HG03064 (cell line): Measurements from ENCODE around the gene ASGR2.
"Not testable (repeated sequence)": the region's sequence is repeated elsewhere in the genome, so short reads cannot be mapped to it uniquely, and the experiment has no call there.

Source experiments
- ATAC-seq: cut with Tn5 transposase; IDR thresholded peaks from one replicate; pipeline ENCODE4 v1.9.1; 2021; ENCODE audit warnings: low read depth; ENCODE audit not compliant: unreplicated experiment

ASGR2 gene

DNA sequence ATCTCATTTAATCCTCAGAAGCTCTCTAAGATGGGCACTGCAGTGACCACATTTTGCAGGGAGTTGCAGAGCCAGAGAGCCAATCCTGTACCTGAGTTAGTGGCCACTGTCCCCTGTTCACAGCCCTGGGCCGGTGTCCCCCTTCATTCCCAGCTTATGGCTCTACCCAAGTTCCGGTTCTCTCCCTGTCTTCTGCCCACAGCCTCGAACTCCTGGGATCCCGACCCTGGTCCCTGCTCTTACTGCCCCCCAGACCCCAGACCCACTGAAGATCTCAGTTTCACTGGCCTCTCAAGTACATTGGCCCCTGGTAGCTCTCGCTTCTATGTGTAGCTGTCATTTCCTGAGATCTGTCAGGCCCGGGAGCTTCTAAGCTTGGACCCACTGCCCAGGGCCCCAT lies 12.2 kb downstream of the ASGR2 start:
- no peak for ATAC-seq

DNA sequence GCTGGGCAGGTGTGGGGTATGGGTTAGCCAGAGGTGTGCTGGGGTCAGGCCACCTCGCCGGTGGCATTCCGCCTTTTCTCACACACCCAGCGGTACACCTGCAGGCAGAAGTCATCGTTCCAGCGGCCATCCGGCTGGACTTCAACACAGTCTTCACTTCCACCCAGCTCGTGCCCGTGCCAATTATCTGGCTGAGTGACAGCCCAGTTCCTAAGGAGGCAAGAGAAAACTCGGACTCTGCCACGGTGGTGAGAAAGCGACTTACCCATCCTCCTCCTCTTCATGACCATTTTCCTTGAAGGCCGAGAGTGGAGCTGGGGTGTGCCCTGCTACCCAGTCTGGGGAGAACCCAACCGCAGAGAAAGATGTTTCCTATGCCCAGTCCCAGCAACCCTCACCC lies 13.1 kb downstream of the ASGR2 start:
- ATAC-seq = no peak

DNA sequence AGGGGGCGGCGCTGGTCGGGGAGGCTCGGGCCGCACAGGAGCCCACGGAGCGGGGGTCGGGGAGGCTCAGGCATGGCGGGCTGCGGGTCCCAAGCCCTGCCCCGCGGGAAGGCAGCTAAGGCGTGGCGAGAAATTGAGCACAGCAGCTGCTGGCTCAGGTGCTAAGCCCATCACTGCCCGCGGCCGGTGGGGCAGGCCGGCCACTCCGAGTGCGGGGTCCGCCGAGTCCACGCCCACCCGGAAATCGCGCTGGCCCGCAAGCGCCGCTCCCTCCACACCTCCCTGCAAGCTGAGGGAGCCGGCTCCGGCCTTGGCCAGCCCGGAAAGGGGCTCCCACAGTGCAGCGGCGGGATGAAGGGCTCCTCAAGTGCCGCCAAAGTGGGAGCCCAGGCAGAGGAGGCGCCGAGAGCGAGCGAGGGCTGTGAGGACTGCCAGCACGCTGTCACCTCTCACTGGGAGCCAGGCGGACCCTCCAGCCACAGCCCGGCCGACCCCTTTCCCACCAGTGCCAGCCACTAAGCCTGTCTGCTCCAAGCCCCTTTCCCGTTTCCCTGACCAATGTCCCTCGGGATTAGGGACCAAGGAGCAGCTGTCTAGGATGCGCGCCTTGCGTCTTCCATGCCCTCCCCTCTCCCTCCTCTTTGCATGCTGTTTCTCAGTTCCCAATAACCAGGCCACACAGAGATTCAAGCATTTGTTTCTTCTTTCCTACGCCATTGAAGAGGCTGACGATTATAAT lies 13.8 kb downstream of the ASGR2 start:
- ATAC-seq = not testable (repeated sequence)

DNA sequence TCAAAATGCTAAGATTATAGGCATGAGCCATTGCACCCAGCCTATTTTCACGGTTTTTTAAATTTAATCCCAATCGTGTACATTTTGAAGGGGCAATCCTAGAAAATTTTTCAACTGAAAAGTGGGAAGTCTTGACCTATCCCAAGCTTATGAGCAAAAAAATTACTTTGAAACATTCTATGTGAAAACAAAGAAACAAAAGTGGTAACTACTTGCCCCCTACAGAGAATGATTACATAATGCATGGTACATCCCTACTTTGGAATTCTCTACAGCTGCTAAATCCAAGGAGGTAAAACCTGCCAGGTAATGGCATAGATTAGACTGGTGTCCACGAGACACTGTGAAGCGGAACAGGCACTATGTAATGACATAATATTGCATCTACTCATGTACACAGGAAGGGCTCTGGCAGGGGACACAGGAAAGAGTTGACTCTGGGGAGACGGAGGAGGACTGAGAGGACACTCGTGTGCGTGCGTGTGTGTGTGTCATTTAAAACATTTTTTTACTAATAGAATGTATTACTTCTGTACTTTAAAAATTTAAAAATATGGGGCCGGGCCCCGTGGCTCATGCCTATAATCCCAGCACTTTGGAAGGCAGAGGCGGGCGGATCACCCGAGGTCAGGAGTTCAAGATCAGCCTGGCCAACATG lies 15.7 kb downstream of the ASGR2 start:
- no peak for ATAC-seq

DNA sequence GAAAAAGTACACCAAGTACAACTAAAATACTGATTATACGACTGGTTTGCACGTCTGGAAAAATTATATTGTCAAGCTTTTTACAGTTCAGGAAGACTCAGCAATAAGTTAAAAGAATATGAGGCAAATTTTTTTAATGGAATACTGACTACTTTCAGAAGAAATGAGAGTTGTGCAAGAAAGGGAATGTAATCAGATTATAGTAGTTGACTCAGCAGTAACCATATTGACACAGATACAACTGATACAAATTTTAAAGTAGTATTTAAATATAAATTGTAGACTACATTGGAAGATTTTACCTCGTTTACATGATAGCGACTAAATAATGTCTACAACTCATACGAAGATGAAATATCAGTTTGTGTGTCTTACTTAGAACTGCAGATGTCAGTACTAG lies 16.7 kb downstream of the ASGR2 start:
- ATAC-seq = no peak

DNA sequence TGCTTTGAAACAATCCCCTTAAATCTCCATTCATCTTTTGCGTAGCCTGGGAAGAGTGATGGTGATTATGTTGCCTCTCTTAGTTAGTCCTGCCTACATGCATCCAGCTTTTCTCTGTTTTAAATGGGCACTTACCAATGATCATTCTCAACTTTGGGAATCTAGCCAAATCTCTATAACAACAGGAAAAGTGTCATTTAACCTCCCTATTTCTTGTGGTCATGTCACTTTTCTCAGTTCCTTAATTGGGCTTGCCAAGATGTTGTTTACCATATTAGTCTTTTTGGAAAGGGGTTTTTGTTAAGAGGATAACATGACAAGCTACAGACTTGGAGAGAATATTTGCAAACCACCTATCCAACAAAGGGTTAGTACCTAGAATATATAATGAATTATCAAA lies 19.0 kb downstream of the ASGR2 start:
- no peak for ATAC-seq

DNA sequence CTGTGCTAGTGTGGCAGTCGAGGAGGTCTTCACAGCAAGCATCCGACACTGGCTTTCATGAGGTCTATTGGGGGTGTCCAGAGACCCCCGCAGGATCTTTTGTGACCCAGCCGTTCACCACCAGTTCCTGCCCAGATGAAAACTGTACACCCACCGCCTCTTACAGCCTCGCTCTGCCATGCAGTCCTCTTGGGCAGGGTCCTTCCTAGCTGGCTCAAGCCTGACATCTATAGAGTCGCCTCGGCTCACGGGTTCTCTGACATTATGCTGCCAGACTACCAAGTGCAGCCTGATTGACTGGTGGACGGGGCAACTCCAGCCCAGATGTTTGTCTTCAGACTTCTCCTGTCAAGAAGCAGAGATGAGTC lies 20.0 kb downstream of the ASGR2 start:
- no peak for ATAC-seq

DNA sequence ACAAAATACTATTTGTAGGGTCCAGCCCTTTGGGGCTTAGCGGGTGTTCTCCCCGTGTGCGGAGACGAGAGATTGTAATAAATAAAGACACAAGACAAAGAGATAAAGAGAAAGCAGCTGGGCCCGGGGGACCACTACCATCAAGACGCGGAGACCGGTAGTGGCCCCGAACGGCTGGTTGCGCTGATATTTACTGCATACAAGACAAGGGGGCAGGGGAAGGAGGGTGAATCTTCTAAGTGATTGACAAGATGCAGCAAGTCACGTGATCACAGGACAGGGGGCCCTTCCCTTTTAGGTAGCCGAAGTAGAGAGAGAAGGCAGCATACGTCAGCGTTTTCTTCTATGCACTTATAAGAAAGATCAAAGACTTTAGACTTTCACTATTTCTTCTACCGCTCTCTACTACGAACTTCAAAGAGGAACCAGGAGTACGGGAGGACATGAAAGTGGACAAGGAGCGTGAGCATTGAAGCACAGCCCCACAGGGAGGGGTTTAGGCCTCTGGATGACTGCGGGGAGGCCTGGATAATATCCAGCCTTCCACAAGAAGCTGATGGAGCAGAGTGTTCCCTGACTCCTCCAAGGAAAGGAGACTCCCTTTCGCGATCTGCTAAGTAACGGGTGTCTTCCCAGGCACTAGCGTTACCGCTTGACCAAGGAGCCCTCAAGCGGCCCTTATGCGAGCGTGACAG lies 23.2 kb downstream of the ASGR2 start:
- ATAC-seq = not testable (repeated sequence)

DNA sequence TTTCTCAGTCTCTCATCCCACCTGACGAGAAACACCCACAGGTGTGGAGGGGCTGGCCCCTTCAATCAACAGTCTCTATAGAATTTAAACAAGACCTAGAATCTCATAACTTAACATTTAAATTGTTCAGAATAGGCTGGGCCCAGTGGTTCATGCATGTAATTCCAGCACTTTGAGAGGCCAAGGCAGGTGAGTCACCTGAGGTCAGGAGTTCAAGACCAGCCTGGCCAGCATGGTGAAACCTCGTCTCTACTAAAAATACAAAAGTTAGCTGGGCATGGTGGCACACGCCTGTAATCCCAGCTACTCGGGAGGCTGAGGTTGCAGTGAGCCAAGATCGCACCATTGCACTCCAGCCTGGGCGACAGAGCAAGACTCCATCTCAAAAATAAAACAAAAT lies 25.1 kb downstream of the ASGR2 start:
- ATAC-seq = not testable (repeated sequence)

DNA sequence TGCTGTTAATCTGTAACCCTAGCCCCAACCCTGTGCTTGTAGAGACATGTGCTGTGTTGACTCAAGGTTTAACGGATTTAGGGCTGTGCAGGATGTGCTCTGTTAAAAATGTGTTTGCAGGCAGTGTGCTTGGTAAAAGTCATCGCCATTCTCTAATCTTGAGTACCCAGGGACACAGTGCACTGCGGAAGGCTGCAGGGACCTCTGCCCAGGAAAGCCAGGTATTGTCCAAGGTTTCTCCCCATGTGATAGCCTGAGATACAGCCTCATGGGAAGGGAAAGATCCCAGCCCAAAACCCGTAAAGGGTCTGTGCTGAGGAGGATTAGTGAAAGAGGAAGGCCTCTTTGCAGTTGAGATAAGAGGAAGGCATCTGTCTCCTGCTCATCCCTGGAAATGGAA lies 26.2 kb downstream of the ASGR2 start:
- not testable (repeated sequence) for ATAC-seq

DNA sequence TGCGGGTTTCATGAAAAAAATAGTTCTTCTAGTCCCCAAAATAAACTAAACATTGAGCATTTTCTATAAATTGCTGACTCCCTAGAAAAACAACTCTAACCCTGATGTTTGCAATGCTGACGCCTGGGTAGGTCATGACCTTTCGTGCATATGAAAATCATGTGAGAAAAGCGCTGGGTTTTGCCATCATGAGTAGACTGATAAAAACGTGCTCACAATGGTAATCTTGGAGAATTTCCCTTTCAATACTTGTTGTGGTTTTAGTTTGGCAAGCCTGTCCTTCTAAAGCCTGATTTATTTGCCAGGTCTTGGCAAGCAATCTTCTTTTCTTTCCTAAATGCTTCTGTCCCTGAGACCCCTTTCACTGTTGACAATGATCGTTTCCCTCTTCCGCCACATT lies 30.5 kb downstream of the ASGR2 start:
- ATAC-seq = no peak

DNA sequence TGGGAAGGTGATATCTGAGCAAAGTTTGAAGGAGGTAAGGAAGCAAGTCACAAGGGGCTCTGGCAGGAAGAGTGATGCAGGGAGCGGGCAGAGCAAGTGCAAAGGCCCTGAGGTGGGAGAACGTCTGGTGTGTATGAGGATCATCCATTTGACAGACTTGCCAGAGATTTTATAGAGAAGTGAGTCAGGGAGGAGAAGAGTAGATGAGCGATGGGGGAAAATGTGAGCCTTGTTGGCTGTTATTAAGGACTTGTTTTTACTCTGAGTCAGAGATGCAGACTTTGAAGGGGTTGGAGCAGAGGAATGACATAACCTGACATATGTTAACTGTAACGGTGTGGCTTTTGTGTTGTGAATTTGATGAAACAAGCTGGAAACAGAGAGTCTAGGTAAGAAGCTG lies 31.0 kb downstream of the ASGR2 start:
- no peak for ATAC-seq

DNA sequence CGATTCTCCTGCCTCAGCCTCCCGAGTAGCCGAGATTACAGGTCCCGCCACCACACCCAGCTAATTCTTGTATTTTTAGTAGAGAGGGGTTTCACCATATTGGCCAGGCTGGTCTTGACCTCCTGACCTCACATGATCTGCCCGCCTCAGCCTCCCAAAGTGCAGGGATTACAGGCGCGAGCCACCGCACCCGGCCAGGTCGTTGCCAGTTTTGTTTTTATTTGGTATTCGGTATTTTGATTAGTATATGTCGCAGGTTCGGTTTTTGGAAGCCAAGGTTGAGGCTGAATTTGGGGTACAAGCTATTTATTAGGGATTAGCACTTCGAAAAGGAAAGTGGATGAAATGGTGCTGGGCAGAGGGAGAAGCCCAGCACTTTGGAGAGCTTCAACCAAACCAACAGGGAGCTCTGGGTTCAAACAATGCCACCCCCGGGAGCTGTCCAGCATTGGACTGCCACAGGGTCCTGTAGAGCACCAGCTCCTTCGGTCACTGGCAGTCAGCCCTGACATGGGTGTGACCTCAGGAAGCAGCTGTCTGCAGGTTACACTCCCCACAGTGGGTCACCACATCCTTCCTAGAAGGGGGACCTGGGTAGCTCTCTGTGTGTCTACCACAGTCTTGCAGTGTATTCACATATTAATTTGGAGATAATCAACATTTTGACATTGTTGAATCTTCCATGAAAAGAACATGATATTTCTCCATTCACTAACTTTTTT lies 33.1 kb downstream of the ASGR2 start:
- ATAC-seq = no peak

DNA sequence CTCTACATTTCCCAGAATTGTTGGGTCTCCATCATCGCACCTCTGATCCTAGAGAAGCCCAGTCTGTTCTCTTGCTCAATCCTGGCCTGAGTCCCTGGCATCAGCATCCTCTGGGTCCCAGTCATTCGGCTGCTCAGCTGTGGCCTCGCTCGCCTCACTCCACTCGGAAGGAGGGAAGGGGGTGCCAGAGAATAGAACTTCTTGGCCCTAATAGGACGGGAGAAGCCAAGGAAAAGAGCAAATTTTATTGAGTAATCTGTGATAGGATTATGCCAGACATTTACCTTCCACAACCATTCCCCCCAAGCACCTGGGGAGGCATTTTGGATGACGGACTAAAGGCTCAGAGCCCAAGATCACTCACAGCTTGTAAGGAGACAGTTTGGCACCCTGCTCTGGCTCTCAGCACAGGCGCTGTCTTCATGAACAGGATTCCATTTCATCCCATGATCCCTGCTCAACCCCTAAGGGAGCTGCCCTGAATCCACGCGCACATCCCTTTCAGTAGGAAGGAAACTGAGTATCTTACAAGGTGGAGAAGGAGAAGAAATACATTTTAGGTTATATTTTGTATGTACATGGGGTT lies 34.1 kb downstream of the ASGR2 start:
- ATAC-seq = no peak

DNA sequence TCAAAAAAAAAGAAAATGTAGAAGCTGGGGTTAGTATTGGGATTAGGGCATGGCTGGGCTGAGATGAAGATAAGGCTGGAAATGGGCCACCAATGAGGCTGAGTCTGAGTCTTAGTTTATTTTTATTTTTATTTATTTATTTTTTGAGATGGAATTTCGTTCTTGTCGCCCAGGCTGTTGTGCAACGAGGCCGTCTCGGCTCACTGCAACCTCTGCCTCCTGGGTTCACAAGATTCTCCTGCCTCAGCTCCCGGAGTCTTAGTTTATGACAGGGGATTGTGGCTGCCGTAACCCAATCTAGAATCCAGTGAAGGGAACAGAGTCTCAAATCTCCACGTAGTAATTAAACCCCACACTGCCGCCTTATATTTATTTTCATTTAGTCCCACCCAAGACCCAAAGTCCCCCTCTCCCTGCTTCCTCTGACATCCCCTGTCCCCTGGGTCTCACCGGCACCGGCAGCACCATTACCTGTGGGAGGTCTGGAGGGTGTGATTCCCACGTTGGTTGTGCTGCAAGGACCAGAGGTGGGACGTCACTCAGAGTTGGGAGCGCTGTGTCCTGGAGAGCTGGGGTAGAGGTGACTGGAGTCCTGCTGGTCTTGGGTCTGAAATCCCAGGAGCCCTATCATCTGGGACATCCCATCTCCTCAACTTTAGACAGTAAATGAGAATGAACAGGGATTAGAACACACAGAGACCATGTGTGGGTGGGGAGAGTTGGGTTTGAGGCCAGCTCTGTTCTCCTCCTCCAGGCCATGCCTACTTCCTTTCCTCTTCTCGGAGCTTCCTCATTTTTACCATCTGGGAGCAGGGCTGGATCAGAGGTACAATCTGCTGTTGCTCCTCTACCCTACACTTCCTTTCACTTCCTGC lies 34.8 kb downstream of the ASGR2 start, which contains the start of gene CLEC10A:
TSS of gene CLEC10A (minus strand) at position 671 of the 875 bp plus-strand sequence. CDS start 1,439 bp downstream, outside the sequence.
- ATAC-seq = no peak

DNA sequence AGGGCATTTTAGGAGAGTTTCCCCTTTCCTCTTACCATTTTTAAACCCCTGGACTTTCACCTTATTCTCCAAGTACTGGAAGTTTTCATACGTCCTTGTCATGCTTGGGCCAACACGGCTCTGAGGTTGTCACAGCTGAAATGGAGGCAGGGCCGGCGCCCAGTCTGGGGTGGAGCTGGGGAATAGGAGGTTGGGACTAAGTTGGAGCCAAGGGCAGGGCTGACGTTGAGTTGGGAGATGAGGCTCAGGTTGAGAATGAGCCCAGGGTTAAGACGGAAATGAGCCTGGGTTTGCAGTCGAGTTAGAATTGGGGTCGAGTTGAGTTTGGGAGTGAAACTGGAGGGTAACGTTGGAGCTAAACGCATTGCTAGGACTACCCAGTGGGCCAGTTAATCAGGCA lies 35.9 kb downstream of the ASGR2 start:
- ATAC-seq = no peak

DNA sequence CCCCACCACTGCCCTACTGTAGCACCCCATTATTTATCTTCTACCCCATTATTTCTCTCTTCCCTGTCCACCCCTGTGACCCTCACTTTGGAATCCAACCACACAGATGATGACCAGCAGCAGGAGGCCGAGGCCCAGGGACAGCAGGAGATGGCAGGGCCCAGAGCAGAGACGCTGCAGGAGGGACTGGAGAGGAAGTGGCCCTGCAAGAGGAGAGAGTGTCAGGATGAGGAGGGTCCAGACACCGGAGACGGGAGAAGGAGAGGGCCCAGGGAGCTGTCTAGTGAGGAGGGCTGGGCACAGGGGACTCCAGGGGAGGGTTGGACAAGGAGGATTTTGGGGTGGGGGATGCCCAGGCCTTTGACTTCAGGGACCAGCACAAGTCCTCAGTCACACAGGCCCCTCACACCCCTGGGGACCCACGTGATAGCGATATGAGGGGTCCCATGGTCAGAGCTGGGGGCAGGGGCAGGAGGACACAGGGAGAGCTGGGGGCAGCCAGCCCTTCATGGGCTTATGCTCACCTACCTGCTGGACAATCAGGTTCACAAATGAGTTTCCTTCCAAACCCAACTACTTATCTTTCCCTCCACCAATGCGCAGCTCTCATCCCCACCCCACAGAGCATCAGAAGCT lies 36.6 kb downstream of the ASGR2 start:
- ATAC-seq = no peak

DNA sequence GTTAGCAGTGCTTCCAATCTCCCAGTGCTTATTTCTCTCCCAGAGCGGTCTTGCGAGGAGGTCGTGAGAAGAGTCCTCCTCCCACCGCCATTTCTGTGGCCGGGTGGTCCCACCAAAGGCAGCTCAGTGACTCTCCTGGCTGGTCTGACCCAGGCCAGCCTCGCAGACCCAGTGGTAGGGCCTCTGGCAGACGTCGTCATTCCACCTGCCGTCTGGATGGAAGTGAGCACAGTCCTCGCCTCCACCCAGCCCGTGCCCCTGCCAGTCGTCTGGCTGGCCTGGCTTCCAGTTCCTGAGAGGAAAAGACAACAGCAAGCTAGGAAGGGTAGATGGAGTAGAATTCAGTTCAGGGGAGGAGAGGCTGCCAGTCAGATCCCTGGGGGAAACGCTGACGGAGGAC lies 39.7 kb downstream of the ASGR2 start:
- ATAC-seq = no peak

DNA sequence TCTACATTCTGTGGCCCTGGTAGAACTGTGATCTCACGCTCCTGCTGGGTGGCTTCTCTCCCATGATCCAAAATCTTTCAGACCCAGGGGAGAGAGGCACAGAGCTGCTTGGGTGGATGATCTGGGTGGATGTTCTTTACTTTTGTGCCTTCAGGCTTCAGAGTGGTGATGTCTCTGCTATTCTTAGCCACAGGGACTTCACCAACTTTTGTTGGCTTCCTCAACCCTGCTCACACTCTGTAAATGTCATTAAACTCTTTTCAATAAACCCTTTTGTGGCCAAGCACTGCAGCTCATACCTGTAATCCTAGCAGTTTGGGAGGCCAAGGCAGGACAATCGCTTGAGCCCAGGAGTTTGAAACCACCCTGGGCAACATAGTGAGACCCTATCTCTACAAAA lies 42.2 kb downstream of the ASGR2 start:
- ATAC-seq = no peak
